HCT116 (cell line): ENCODE measurements around the gene KAZN. TPM values are rescaled to one million over a fixed set of nuclear protein-coding genes. Genes with fewer than 3 reads are reported as not detected.

Experiments used
- ATAC-seq: fragments of 200-7000 bp; cut with Tn5 transposase; 2 replicates; pipeline ENCODE4 v1.9.1; 2020; ENCODE audit warnings: mild to moderate bottlenecking, moderate library complexity
- BruUV-seq: library from RNA; stranded (reverse); fragments of 400-500 nt; replicated peaks from 2 replicates; lab custom pipeline; 2021; lab: Mats Ljungman, UMichigan
- CTCF ChIA-PET: fragments of 300-600 bp; sonication (Branson Sonifier 250); formaldehyde crosslinking; loops from one replicate; lab custom pipeline; 2021; ENCODE audit warnings: antibody characterized with exemption; lab: Charles Lee
- POLR2A ChIA-PET: fragments of 300-600, 350-600 bp; sonication (Branson Sonifier 250); formaldehyde crosslinking; loops from one replicate; lab custom pipeline; 2021; ENCODE audit warnings: antibody characterized with exemption; lab: Charles Lee
- RAD21 ChIA-PET, 2 experiments: fragments of 300-600 bp; sonication (Branson Sonifier 250); formaldehyde crosslinking; loops; one replicate each; lab custom pipeline; 2023; ENCODE audit warnings: low total read pairs in 2 of 2; ENCODE audit not compliant: uncharacterized antibody in 2 of 2, unreplicated experiment in 2 of 2, low non-redundant PET in 1 of 2; lab: Charles Lee
- DNase-seq: peaks from one replicate; pipeline ENCODE4 v3.0.0-alpha.2; 2010; ENCODE audit warnings: low read depth, low spot score
- H2AFZ ChIP-seq: fragments of 200-600 bp; shearing (Covaris generic), sonication (generic); 2 replicates; pipeline ENCODE4 v1.6.1; 2017; ENCODE audit warnings: low read depth, mixed run types, mixed read lengths, antibody characterized with exemption, low read length; ENCODE audit not compliant: poor library complexity, severe bottlenecking
- H3K27ac ChIP-seq: 2 replicates; pipeline ENCODE4 v1.5.1; 2012; ENCODE audit warnings: low read depth, low read length
- H3K27me3 ChIP-seq: fragments of 200-600 bp; sonication (generic); 2 replicates; pipeline ENCODE4 v1.6.1; 2016; ENCODE audit warnings: mixed run types, low read length, mixed read lengths; ENCODE audit not compliant: insufficient read depth
- H3K36me3 ChIP-seq, 2 experiments: fragments of 200-500 bp in 1 of 2; fragments of 200-600 bp in 1 of 2; sonication (Bioruptor generic) in 1 of 2; sonication (generic) in 1 of 2; 2 replicates each; pipeline versions ENCODE4 v1.5.1 to v1.6.1; 2014 to 2016; ENCODE audit warnings: low read length in 2 of 2, inconsistent platforms in 1 of 2, mixed read lengths in 1 of 2, mixed run types in 1 of 2; ENCODE audit not compliant: insufficient read depth in 2 of 2, control insufficient read depth in 1 of 2
- H3K4me1 ChIP-seq, 2 experiments: fragments of 200-600 bp in 1 of 2; sonication (generic) in 1 of 2; 2 replicates each; pipeline versions ENCODE4 v1.5.1 to v1.6.1; 2012 to 2017; ENCODE audit warnings: low read length in 2 of 2, inconsistent platforms in 1 of 2, mild to moderate bottlenecking in 1 of 2, mixed read lengths in 1 of 2, mixed run types in 1 of 2, moderate library complexity in 1 of 2; ENCODE audit not compliant: insufficient read depth in 2 of 2, control insufficient read depth in 1 of 2
- H3K4me2 ChIP-seq: fragments of 200-600 bp; sonication (generic); 2 replicates; pipeline ENCODE4 v1.6.1; 2017; ENCODE audit warnings: mixed run types, low read length, mixed read lengths
- H3K4me3 ChIP-seq, 2 experiments: fragments of 200-600 bp in 1 of 2; sonication (generic) in 1 of 2; replicated peaks in 1 of 2; 2 replicates each; pipeline ENCODE4 v1.5.1; 2011 to 2016; ENCODE audit warnings: low read length in 2 of 2, control low read depth in 1 of 2, low read depth in 1 of 2, mild to moderate bottlenecking in 1 of 2, mixed read lengths in 1 of 2, mixed run types in 1 of 2
- H3K79me2 ChIP-seq: fragments of 200-600 bp; sonication (generic); 2 replicates; pipeline ENCODE4 v1.6.1; 2017; ENCODE audit warnings: mild to moderate bottlenecking, mixed run types, low read length, moderate library complexity, mixed read lengths; ENCODE audit not compliant: insufficient read depth
- H3K9ac ChIP-seq: fragments of 200-600 bp; sonication (generic); 2 replicates; pipeline ENCODE4 v1.6.1; 2016; ENCODE audit warnings: low read length, mixed read lengths
- H3K9me2 ChIP-seq: fragments of 200-600 bp; sonication (generic), shearing (Covaris generic); 2 replicates; pipeline ENCODE4 v1.6.1; 2017; ENCODE audit warnings: mixed run types, mild to moderate bottlenecking, moderate library complexity; ENCODE audit not compliant: insufficient read depth
- H3K9me3 ChIP-seq, 2 experiments: fragments of 200-500 bp in 1 of 2; fragments of 200-600 bp in 1 of 2; sonication (Bioruptor generic) in 1 of 2; sonication (generic) in 1 of 2; 2 replicates each; pipeline ENCODE4 v1.6.1; 2014 to 2017; ENCODE audit warnings: low read length in 2 of 2, mixed read lengths in 2 of 2, inconsistent platforms in 1 of 2, low read depth in 1 of 2, mild to moderate bottlenecking in 1 of 2, mixed run types in 1 of 2, moderate library complexity in 1 of 2; ENCODE audit not compliant: control insufficient read depth in 1 of 2, insufficient read depth in 1 of 2
- H4K20me1 ChIP-seq: fragments of 200-600 bp; sonication (generic), shearing (Covaris generic); 2 replicates; pipeline ENCODE4 v1.6.1; 2017; ENCODE audit warnings: mixed run types, mild to moderate bottlenecking, moderate library complexity; ENCODE audit not compliant: insufficient read depth
- CEBPB ChIP-seq: IDR thresholded peaks from 2 replicates; pipeline ENCODE4 v1.6.1; 2012; ENCODE audit warnings: low read depth
- EGR1 ChIP-seq: IDR thresholded peaks from 2 replicates; pipeline ENCODE4 v1.6.1; 2012; ENCODE audit warnings: low read depth
- ELF1 ChIP-seq: IDR thresholded peaks from 2 replicates; pipeline ENCODE4 v1.6.1; 2012; ENCODE audit warnings: low read depth, borderline replicate concordance
- EZH2phosphoT487 ChIP-seq: fragments of 200-600 bp; IDR thresholded peaks from 2 replicates; pipeline ENCODE4 v1.6.1; 2018; ENCODE audit warnings: antibody characterized with exemption, borderline replicate concordance
- FOSL1 ChIP-seq: IDR thresholded peaks from 2 replicates; pipeline ENCODE4 v1.6.1; 2012; ENCODE audit warnings: low read depth
- JUND ChIP-seq: IDR thresholded peaks from 2 replicates; pipeline ENCODE4 v1.6.1; 2012
- POLR2A ChIP-seq: IDR thresholded peaks from 2 replicates; pipeline ENCODE4 v1.7.0; 2011; ENCODE audit warnings: borderline replicate concordance; ENCODE audit not compliant: insufficient read depth, insufficient read length; ENCODE audit errors: extremely low read depth
- POLR2AphosphoS5 ChIP-seq: IDR thresholded peaks from 2 replicates; pipeline ENCODE4 v1.6.1; 2011; ENCODE audit warnings: mild to moderate bottlenecking, low read depth, low read length, moderate library complexity
- SIN3A ChIP-seq: IDR thresholded peaks from 2 replicates; pipeline ENCODE4 v1.6.1; 2012; ENCODE audit warnings: low read depth
- SP1 ChIP-seq: IDR thresholded peaks from 2 replicates; pipeline ENCODE4 v1.6.1; 2012; ENCODE audit warnings: low read depth
- SRF ChIP-seq: IDR thresholded peaks from 2 replicates; pipeline ENCODE4 v1.6.1; 2012; ENCODE audit warnings: low read depth
- TCF7L2 ChIP-seq: IDR thresholded peaks from 2 replicates; pipeline ENCODE4 v1.7.0; 2011; ENCODE audit warnings: borderline replicate concordance, inconsistent platforms; ENCODE audit not compliant: insufficient read depth, insufficient read length; ENCODE audit errors: extremely low read depth
- YY1 ChIP-seq: IDR thresholded peaks from 2 replicates; pipeline ENCODE4 v1.6.1; 2011; ENCODE audit warnings: low read length, low read depth, moderate library complexity, mild to moderate bottlenecking; ENCODE audit not compliant: insufficient replicate concordance; ENCODE audit errors: extremely low read depth
- ZFX ChIP-seq: fragments of 450-650 bp; IDR thresholded peaks from 2 replicates; pipeline ENCODE4 v1.6.1; 2017
- ZNF274 ChIP-seq: fragments of 200-500 bp; sonication (Bioruptor generic); IDR thresholded peaks from 2 replicates; pipeline ENCODE4 v1.6.1; 2014; ENCODE audit warnings: mild to moderate bottlenecking, low read depth, low read length, inconsistent platforms
- intact Hi-C: fragments of 100-400 bp; cut with micrococcal nuclease; formaldehyde crosslinking; loops from 2 replicates; pipeline ENCODE4 v1.10.0; 2022
- total RNA-seq: library from RNA; stranded (reverse); gene quantifications from one replicate; pipeline ENCODE4 v1.2.1, GENCODE V29; 2021; ENCODE audit not compliant: unreplicated experiment
- TF ChIP-seq, protein P1 (sequence below): IDR thresholded peaks from 2 replicates; pipeline ENCODE4 v1.6.1; 2012
- TF ChIP-seq, protein P2 (sequence below), 3 experiments: fragments of 200-600 bp in 1 of 3; sonication (generic) in 1 of 3; IDR thresholded peaks in 2 of 3; conservative IDR thresholded peaks in 1 of 3; 2 replicates each; pipeline ENCODE4 v1.5.1; 2012 to 2017; ENCODE audit warnings: low read depth in 2 of 3, low read length in 2 of 3, antibody characterized with exemption in 1 of 3, borderline replicate concordance in 1 of 3, control low read depth in 1 of 3, mild to moderate bottlenecking in 1 of 3, mixed read lengths in 1 of 3, mixed run types in 1 of 3, moderate library complexity in 1 of 3; ENCODE audit not compliant: insufficient read depth in 1 of 3
- TF ChIP-seq, protein P3 (sequence below): IDR thresholded peaks from 2 replicates; pipeline ENCODE4 v1.6.1; 2011; ENCODE audit warnings: mild to moderate bottlenecking, low read length, moderate library complexity; ENCODE audit not compliant: insufficient replicate concordance; ENCODE audit errors: extremely low read depth
- TF ChIP-seq, protein P4 (sequence below): IDR thresholded peaks from 2 replicates; pipeline ENCODE4 v1.6.1; 2012; ENCODE audit warnings: low read depth

Gene KAZN
- total RNA-seq, 1 experiment from 2014 or later = 13.4 TPM

DNA sequence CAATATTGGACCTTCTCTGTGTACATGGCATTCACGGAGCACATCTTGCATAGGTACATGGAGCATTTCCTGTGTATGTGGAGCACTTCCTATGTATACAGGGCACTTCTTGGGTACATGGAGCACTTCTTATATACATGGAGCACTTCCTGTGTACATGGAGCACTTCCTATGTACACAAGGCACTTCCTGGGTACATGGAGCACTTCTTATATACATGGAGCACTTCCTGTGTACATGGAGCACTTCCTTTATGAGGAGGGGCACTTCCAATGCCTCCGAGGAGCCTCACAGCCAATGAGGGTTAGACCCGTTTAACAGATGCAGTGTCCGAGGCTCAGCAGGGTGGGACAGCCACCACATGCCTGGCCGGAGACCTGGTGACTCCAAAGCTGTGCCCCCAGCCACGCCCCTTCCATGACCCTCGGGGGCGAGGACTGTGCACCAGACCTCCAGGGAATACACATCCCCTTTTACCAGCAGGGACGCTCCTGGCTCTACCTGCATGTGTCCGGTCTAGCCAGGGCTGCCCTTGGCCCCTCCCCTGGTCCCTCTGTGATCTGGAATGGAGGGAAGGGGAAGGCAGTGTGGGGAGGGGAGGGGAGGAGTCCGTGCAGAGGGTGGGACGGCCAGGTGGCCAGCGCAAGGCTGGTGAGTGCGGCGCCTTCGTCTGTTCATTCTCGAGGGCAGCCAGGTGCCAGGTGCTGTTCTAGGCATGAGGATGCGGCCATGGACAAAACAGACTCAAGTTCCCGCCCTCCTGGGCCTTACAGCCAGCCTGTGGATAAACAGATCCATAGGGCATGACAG lies 360.0 kb downstream of the KAZN start:
- intact Hi-C loops = no loop called here
- ATAC-seq (no peak), DNase-seq (no peak)
- no peak overlapping the region for H3K9ac ChIP-seq
- no TSS peak for BruUV-seq
- H3K27me3 ChIP-seq = no peaks in the 10 kb centered on the region
- no peak for TF ChIP-seq ZFX
- TF ChIP-seq ZNF274 = no peak
- no peak for TF ChIP-seq YY1
- no peak for TF ChIP-seq CEBPB
- TF ChIP-seq POLR2AphosphoS5 = no peak
- TF ChIP-seq EGR1 = no peak
- no peak for TF ChIP-seq POLR2A
- TF ChIP-seq ELF1 = no peak
- TF ChIP-seq, protein P1, sequence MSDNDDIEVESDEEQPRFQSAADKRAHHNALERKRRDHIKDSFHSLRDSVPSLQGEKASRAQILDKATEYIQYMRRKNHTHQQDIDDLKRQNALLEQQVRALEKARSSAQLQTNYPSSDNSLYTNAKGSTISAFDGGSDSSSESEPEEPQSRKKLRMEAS = no peak
- no peak for TF ChIP-seq SP1
- TF ChIP-seq, protein P2, sequence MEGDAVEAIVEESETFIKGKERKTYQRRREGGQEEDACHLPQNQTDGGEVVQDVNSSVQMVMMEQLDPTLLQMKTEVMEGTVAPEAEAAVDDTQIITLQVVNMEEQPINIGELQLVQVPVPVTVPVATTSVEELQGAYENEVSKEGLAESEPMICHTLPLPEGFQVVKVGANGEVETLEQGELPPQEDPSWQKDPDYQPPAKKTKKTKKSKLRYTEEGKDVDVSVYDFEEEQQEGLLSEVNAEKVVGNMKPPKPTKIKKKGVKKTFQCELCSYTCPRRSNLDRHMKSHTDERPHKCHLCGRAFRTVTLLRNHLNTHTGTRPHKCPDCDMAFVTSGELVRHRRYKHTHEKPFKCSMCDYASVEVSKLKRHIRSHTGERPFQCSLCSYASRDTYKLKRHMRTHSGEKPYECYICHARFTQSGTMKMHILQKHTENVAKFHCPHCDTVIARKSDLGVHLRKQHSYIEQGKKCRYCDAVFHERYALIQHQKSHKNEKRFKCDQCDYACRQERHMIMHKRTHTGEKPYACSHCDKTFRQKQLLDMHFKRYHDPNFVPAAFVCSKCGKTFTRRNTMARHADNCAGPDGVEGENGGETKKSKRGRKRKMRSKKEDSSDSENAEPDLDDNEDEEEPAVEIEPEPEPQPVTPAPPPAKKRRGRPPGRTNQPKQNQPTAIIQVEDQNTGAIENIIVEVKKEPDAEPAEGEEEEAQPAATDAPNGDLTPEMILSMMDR (IDR thresholded peaks at IDR 0.05 in 2 of 3, conservative IDR thresholded peaks at IDR 0.05 in 1 of 3; ENCODE audit: borderline replicate concordance in 1 of 3, insufficient read depth in 1 of 3, low read depth in 2 of 3, low read length in 2 of 3) = no peak
- no peak for TF ChIP-seq JUND
- TF ChIP-seq SIN3A = no peak
- no peak for TF ChIP-seq SRF
- no peak for TF ChIP-seq EZH2phosphoT487
- TF ChIP-seq, protein P3, sequence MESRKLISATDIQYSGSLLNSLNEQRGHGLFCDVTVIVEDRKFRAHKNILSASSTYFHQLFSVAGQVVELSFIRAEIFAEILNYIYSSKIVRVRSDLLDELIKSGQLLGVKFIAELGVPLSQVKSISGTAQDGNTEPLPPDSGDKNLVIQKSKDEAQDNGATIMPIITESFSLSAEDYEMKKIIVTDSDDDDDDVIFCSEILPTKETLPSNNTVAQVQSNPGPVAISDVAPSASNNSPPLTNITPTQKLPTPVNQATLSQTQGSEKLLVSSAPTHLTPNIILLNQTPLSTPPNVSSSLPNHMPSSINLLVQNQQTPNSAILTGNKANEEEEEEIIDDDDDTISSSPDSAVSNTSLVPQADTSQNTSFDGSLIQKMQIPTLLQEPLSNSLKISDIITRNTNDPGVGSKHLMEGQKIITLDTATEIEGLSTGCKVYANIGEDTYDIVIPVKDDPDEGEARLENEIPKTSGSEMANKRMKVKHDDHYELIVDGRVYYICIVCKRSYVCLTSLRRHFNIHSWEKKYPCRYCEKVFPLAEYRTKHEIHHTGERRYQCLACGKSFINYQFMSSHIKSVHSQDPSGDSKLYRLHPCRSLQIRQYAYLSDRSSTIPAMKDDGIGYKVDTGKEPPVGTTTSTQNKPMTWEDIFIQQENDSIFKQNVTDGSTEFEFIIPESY = no peak
- TF ChIP-seq, protein P4, sequence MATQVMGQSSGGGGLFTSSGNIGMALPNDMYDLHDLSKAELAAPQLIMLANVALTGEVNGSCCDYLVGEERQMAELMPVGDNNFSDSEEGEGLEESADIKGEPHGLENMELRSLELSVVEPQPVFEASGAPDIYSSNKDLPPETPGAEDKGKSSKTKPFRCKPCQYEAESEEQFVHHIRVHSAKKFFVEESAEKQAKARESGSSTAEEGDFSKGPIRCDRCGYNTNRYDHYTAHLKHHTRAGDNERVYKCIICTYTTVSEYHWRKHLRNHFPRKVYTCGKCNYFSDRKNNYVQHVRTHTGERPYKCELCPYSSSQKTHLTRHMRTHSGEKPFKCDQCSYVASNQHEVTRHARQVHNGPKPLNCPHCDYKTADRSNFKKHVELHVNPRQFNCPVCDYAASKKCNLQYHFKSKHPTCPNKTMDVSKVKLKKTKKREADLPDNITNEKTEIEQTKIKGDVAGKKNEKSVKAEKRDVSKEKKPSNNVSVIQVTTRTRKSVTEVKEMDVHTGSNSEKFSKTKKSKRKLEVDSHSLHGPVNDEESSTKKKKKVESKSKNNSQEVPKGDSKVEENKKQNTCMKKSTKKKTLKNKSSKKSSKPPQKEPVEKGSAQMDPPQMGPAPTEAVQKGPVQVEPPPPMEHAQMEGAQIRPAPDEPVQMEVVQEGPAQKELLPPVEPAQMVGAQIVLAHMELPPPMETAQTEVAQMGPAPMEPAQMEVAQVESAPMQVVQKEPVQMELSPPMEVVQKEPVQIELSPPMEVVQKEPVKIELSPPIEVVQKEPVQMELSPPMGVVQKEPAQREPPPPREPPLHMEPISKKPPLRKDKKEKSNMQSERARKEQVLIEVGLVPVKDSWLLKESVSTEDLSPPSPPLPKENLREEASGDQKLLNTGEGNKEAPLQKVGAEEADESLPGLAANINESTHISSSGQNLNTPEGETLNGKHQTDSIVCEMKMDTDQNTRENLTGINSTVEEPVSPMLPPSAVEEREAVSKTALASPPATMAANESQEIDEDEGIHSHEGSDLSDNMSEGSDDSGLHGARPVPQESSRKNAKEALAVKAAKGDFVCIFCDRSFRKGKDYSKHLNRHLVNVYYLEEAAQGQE = no peak
- no peak for TF ChIP-seq TCF7L2
- no peak for TF ChIP-seq FOSL1
- TF ChIP-seq, all 23 proteins: peak for 0
- ChIA-PET CTCF (no interaction called here), RAD21 (no interaction called here), POLR2A (interaction anchor here (1.5 kb wide), 1 partner anchor 12 kb away, joined by 3 read pairs; no protein-coding TSS in a partner anchor)
- no peaks in the 10 kb centered on the region for H3K9me2 ChIP-seq
- H2AFZ ChIP-seq = no peak overlapping the region
- peaks cover 0 to 13% of the 10 kb centered on the region in 2 experiments; a peak in 1 of 4 replicates for H3K36me3 ChIP-seq
- H3K4me1 ChIP-seq = no peaks in the 10 kb centered on the region
- no peak overlapping the region for H3K27ac ChIP-seq
- no peaks in the 10 kb centered on the region for H3K79me2 ChIP-seq
- no peak overlapping the region for H3K4me3 ChIP-seq
- H4K20me1 ChIP-seq = no peaks in the 10 kb centered on the region
- H3K9me3 ChIP-seq = no peaks in the 10 kb centered on the region
- H3K4me2 ChIP-seq = no peak overlapping the region
